Transverse colon (tissue), 4 donors: ENCODE results near the gene CCNB2.
A peak's percentile ranks its signal among the peaks of the same experiment; 100 is the strongest.

ENCODE experiments used
- CTCF ChIP-seq, 5 experiments: fragments of 200-600 bp in 3 of 5; fragments of 450-650 bp in 2 of 5; sonication (generic) in 3 of 5; IDR thresholded peaks; 1 replicate in 2 of 5; 2 replicates in 3 of 5; pipeline ENCODE4 v1.5.1; 2016 to 2017; ENCODE audit warnings: antibody characterized with exemption in 5 of 5, inconsistent platforms in 3 of 5, mild to moderate bottlenecking in 2 of 5, moderate library complexity in 1 of 5
- EP300 ChIP-seq: sonication (generic); formaldehyde crosslinking; IDR thresholded peaks from one replicate; pipeline ENCODE4 v1.6.1; 2017; ENCODE audit warnings: antibody characterized with exemption, low read depth
- POLR2A ChIP-seq: fragments of 450-650 bp; IDR thresholded peaks from one replicate; pipeline ENCODE4 v1.6.1; 2016; ENCODE audit warnings: antibody characterized with exemption, mild to moderate bottlenecking, moderate library complexity
- POLR2AphosphoS5 ChIP-seq, 3 donors: sonication (generic); formaldehyde crosslinking; IDR thresholded peaks; one replicate each; pipeline ENCODE4 v1.6.1; 2016; ENCODE audit warnings: antibody characterized with exemption in 3 of 3

- TF ChIP-seq POLR2AphosphoS5 (IDR thresholded peaks at IDR 0.05) (peak in 1 of 3 donors; percentile 36), CTCF (IDR thresholded peaks at IDR 0.05) (no peak), EP300 (no peak), POLR2A (no peak)
These were observed at the start of gene CCNB2 for GRCh38 chr15:59104912-59105732.
